Measurements from ENCODE around the gene GRIA4.

The GRIA4 gene

DNA sequence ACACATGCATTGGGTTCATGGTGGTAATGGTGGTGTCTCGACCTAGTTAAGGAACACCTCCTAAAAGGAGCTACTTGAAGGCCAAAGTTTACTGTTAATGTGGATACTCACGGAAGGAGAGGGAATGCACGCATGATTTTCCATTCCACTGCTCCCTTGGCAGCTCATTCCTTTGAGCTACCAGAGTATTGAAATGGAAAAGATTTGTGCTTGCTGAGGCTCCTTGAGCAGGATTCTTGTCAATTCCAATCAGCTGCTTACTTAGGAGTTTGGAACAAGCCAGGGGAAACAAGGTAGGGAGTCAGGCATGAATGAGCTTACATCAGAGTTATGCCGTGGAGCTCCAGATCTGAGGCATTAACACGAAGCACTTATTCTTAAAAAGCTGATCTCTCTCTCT is 108.8 kb downstream of the GRIA4 start:
- H3K9me3 ChIP-seq (ENCODE audit: control insufficient read depth, insufficient read depth, low read length) = no peaks in the 10 kb centered on the region
- no peaks in the 10 kb centered on the region for H3K27me3 ChIP-seq (ENCODE audit: control insufficient read depth, insufficient read depth, low read length)
- H3K27ac ChIP-seq (ENCODE audit: low read depth, low read length) = no peak overlapping the region
- no peak overlapping the region for H3K9ac ChIP-seq (ENCODE audit: low read depth, low read length)
- H3K4me1 ChIP-seq (ENCODE audit: control insufficient read depth, insufficient read depth, low read length) = peaks cover 10% of the 10 kb centered on the region; the same call in 1 of the 2 replicates
- H3K4me3 ChIP-seq (ENCODE audit: low read depth, low read length) = no peak overlapping the region
- H3K36me3 ChIP-seq (ENCODE audit: control insufficient read depth, insufficient read depth, low read length) = no peaks in the 10 kb centered on the region

DNA sequence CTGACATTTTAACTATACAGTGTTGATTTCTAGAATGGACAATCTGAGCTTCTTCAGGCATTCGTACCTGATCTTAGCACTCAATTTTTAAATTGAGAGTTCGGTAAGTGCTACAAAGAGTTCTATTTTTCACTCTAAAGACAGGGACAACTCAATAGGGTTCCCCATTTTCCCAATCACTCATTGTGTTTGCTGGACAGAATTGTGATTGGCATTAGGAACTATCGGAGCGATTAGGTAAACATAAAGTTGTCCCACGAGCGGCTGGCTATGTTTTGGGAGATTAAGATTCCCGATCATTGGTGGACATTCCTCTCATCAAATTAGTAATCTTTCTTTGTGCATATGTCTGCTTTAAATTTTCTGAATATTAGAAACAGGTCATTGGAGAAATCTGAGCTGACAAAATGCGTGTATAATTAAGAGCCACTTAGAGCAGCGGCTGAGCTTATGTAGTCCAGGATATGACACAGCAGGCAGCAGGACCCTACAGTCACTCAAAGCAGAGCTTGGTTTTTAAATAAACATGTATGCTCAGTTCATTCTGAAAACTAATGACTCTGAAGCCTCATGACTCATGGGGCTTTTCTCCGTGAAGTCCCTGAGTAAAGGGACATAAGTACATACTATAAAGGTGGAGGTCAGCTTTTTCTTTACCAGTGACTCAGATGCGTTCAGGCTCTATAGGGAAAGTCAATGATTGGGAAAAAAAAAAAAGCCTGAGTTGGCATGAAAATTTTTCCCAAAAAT is 109.4 kb downstream of the GRIA4 start:
- H3K36me3 ChIP-seq (ENCODE audit: control insufficient read depth, insufficient read depth, low read length) = no peaks in the 10 kb centered on the region
- H3K4me1 ChIP-seq (ENCODE audit: control insufficient read depth, insufficient read depth, low read length) = peaks cover 10% of the 10 kb centered on the region; the same call in 1 of the 2 replicates
- H3K9ac ChIP-seq (ENCODE audit: low read depth, low read length) = no peak overlapping the region
- no peaks in the 10 kb centered on the region for H3K9me3 ChIP-seq (ENCODE audit: control insufficient read depth, insufficient read depth, low read length)
- H3K27ac ChIP-seq (ENCODE audit: low read depth, low read length) = no peak overlapping the region
- no peaks in the 10 kb centered on the region for H3K27me3 ChIP-seq (ENCODE audit: control insufficient read depth, insufficient read depth, low read length)
- H3K4me3 ChIP-seq (ENCODE audit: low read depth, low read length) = no peak overlapping the region

DNA sequence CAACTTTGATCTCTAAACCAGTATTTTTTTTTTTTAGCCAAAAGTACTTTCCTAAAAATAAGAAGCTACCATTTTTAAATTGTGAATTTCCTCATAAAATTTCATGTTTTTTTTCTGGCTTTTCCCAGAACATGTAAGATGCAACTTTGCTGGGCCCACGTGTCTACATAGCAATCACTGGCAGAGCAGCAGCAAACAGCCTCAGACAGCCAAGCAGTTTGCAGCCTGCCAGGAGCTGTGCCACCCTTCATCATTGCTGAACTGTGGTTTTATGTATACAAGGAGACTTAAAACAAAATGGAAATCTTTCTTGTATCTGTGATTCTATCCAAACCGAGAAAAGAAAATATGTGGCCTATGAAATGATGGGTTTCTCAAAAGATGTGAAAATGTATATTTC is 110.2 kb downstream of the GRIA4 start:
- Histone ChIP-seq H3K27ac (ENCODE audit: low read depth, low read length) (no peak overlapping the region), H3K9ac (ENCODE audit: low read depth, low read length) (no peak overlapping the region), H3K4me1 (ENCODE audit: control insufficient read depth, insufficient read depth, low read length) (peaks cover 10% of the 10 kb centered on the region; the same call in 1 of the 2 replicates), H3K27me3 (ENCODE audit: control insufficient read depth, insufficient read depth, low read length) (no peaks in the 10 kb centered on the region), H3K9me3 (ENCODE audit: control insufficient read depth, insufficient read depth, low read length) (no peaks in the 10 kb centered on the region), H3K4me3 (ENCODE audit: low read depth, low read length) (no peak overlapping the region), H3K36me3 (ENCODE audit: control insufficient read depth, insufficient read depth, low read length) (no peaks in the 10 kb centered on the region)

DNA sequence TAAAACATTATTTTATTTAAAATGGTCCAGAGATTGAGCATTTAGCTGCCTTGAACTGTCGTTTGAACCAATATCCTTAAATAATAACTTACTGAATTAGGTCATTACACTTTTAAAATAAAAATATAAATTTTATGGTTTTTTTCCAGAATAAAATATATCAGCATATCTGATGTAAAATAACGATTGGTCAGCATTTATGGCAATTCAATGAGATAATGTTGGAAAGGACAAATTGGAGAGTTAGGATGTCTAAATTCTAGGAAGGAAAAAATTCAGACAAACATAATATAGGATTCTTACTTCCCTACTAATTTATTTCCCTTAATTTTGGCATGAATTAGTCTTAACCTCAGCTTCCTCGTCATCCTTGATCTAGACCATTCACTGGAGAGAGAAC is 113.4 kb downstream of the GRIA4 start:
- H3K27me3 ChIP-seq (ENCODE audit: control insufficient read depth, insufficient read depth, low read length) = no peaks in the 10 kb centered on the region
- H3K36me3 ChIP-seq (ENCODE audit: control insufficient read depth, insufficient read depth, low read length) = no peaks in the 10 kb centered on the region
- H3K27ac ChIP-seq (ENCODE audit: low read depth, low read length) = no peak overlapping the region
- H3K9me3 ChIP-seq (ENCODE audit: control insufficient read depth, insufficient read depth, low read length) = peaks cover 4% of the 10 kb centered on the region
- no peak overlapping the region for H3K4me3 ChIP-seq (ENCODE audit: low read depth, low read length)
- peaks cover 10% of the 10 kb centered on the region; the same call in 1 of the 2 replicates for H3K4me1 ChIP-seq (ENCODE audit: control insufficient read depth, insufficient read depth, low read length)
- H3K9ac ChIP-seq (ENCODE audit: low read depth, low read length) = no peak overlapping the region

DNA sequence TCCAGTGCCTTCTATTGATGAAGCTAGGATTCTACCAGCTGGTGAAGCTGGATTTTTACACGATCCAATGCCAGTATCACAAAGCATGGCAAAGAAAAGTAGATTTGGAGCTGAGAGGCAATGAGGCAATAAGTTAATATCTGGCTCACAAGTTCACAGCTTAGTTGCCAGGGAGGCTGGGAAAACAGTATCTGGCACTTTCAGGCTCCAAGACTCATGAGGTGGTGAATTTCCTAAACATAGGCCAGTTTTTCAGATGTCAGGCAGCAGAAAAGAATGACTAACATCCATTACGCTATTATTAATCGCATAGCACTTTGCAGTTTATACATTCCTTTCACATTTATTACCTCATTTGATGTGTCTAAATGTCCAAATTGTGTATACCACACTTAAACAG is 122.7 kb downstream of the GRIA4 start:
- Histone ChIP-seq H3K27ac (ENCODE audit: low read depth, low read length) (no peak overlapping the region), H3K36me3 (ENCODE audit: control insufficient read depth, insufficient read depth, low read length) (no peaks in the 10 kb centered on the region), H3K4me1 (ENCODE audit: control insufficient read depth, insufficient read depth, low read length) (no peaks in the 10 kb centered on the region), H3K4me3 (ENCODE audit: low read depth, low read length) (no peak overlapping the region), H3K9me3 (ENCODE audit: control insufficient read depth, insufficient read depth, low read length) (no peaks in the 10 kb centered on the region), H3K27me3 (ENCODE audit: control insufficient read depth, insufficient read depth, low read length) (no peaks in the 10 kb centered on the region), H3K9ac (ENCODE audit: low read depth, low read length) (no peak overlapping the region)

DNA sequence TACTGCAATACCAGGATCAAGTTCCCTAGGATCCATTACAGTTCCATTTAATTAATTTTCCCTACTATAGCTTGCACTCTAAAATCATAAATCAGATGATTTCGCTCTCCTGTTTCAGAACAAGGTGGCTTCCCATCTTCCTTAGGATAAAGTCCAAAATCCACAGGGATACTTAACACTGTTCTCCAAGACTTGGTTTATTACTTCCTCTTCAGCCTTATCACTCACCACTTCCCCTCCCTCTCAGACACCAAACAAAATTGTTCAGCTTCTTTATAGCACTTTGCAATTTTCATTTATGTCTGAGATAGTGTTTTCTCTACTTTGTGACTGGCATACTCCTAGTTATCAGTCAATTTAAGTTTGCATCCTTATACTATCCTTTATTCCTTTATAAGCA is 124.6 kb downstream of the GRIA4 start:
- no peaks in the 10 kb centered on the region for H3K9me3 ChIP-seq (ENCODE audit: control insufficient read depth, insufficient read depth, low read length)
- no peaks in the 10 kb centered on the region for H3K4me1 ChIP-seq (ENCODE audit: control insufficient read depth, insufficient read depth, low read length)
- no peaks in the 10 kb centered on the region for H3K27me3 ChIP-seq (ENCODE audit: control insufficient read depth, insufficient read depth, low read length)
- H3K4me3 ChIP-seq (ENCODE audit: low read depth, low read length) = no peak overlapping the region
- H3K36me3 ChIP-seq (ENCODE audit: control insufficient read depth, insufficient read depth, low read length) = no peaks in the 10 kb centered on the region
- no peak overlapping the region for H3K9ac ChIP-seq (ENCODE audit: low read depth, low read length)
- H3K27ac ChIP-seq (ENCODE audit: low read depth, low read length) = no peak overlapping the region

DNA sequence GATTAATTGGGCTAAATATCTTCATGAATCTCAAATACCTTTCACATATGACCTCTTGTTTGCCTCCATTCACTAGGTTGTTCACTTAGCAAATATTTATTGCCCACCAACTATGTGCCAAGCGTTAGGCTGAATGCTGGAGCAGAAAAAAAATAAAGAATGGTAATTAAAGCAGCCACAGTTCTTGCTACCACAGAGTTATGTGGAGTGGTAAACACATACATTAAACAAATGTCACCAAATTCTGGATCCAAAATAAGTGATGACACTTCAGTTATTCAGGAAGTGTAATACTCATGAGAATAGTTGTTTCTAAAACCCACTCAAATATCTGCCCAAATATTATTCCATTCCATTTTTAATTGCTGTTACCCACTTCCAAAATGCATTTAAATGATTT is 128.4 kb downstream of the GRIA4 start:
- no peak overlapping the region for H3K4me3 ChIP-seq (ENCODE audit: low read depth, low read length)
- H3K27me3 ChIP-seq (ENCODE audit: control insufficient read depth, insufficient read depth, low read length) = no peaks in the 10 kb centered on the region
- H3K27ac ChIP-seq (ENCODE audit: low read depth, low read length) = no peak overlapping the region
- peaks cover 4% of the 10 kb centered on the region for H3K4me1 ChIP-seq (ENCODE audit: control insufficient read depth, insufficient read depth, low read length)
- H3K36me3 ChIP-seq (ENCODE audit: control insufficient read depth, insufficient read depth, low read length) = no peaks in the 10 kb centered on the region
- H3K9ac ChIP-seq (ENCODE audit: low read depth, low read length) = no peak overlapping the region
- no peaks in the 10 kb centered on the region for H3K9me3 ChIP-seq (ENCODE audit: control insufficient read depth, insufficient read depth, low read length)

DNA sequence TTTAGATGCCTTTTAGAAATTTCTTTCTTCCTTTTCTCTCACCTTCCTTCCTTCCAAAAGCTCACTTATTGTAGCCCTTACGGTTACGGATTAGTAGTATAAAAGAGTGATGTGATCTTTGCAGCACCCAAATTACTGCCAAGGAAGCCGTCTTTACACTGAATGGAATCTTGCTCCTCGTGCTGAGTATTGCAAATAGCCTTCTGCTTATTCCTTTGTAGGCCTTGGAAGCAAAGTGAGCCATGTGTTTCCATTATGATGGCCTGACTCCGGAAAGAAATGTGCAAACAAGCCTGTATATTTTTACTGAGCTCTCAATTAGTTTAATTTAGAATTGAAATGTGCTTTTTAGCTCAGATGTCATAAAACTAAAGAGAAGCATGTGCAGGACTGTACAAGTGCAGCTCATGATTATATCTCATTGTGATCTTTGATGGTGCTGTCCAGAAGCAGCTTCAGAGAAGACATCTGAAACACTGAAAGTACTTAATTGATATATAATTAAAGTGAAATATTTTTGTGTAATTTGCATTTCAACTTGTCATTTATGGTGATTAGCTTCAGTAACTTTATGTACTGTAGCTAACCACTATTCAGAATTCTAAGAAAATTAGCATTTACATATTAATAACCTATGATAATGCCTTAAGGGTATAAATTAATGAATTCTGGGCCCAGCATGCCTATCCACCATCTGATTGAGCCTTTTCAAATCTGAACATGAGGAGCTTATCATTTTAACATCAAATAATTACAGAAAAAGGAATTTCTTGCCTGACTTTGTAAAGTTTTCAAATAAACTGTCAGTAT is 129.3 kb downstream of the GRIA4 start:
- H3K9ac ChIP-seq (ENCODE audit: low read depth, low read length) = no peak overlapping the region
- H3K4me1 ChIP-seq (ENCODE audit: control insufficient read depth, insufficient read depth, low read length) = peaks cover 9% of the 10 kb centered on the region
- H3K4me3 ChIP-seq (ENCODE audit: low read depth, low read length) = no peak overlapping the region
- H3K36me3 ChIP-seq (ENCODE audit: control insufficient read depth, insufficient read depth, low read length) = no peaks in the 10 kb centered on the region
- H3K27me3 ChIP-seq (ENCODE audit: control insufficient read depth, insufficient read depth, low read length) = no peaks in the 10 kb centered on the region
- H3K9me3 ChIP-seq (ENCODE audit: control insufficient read depth, insufficient read depth, low read length) = no peaks in the 10 kb centered on the region
- H3K27ac ChIP-seq (ENCODE audit: low read depth, low read length) = no peak overlapping the region

DNA sequence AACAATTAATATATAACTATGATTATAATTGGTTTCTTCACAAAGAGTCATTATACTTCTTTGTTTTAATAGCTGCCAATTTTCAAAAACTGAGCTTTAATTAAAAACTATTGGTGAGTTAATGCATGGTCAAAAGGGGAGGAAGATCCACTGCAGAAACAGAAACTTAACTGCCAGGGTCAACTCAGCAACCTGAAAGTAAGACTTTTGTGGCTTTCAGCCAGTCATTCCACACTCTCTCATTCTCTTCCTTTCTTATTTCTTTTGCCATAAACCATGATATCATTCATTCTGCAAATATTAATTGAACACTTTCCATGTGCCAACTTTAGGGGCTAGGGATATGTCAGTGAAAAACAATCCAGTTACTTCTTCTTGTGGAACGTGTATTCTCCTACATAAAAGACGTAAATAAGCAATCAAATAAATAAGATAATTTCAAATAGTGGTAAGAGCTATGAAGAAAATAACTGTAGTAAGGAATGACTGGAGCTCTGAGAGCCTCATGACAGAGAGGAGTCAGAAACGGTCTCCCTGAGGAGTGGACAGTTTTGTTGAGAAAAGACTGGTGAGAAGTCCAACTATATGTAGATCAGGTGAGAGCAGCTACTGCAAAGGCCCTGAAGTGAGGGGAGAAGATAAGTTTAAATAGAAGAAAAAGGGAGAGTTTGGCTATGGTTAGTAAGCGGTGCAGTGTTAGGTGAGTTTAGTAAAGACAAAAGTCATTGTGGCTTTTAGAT is 130.5 kb downstream of the GRIA4 start:
- Histone ChIP-seq H3K36me3 (ENCODE audit: control insufficient read depth, insufficient read depth, low read length) (no peaks in the 10 kb centered on the region), H3K4me1 (ENCODE audit: control insufficient read depth, insufficient read depth, low read length) (peaks cover 9% of the 10 kb centered on the region), H3K27ac (ENCODE audit: low read depth, low read length) (no peak overlapping the region), H3K9me3 (ENCODE audit: control insufficient read depth, insufficient read depth, low read length) (no peaks in the 10 kb centered on the region), H3K9ac (ENCODE audit: low read depth, low read length) (no peak overlapping the region), H3K27me3 (ENCODE audit: control insufficient read depth, insufficient read depth, low read length) (no peaks in the 10 kb centered on the region), H3K4me3 (ENCODE audit: low read depth, low read length) (no peak overlapping the region)

DNA sequence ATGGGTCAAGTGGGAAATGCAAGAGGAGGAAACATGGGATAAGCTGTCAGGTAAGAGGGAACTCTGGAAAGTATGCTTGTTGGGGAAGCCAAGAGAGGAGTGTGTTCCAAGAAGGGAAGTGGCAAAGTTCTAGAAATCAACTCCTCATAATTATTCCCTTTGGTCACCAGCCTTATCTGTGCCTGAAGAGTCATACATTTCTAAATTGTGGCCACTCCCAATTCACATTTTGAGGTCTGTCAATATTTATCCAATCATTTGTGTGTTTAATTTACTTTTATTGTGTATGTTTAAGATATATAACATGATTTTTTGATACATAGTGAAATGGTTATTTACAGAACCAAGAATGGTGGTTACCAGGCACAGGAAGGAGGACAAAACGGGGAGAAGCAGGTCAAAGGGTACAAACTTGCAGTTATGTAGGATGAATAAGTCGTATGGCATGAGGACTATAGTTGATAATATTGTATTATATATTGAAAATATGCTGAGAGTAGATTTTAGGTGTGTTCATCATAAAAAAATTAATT is 131.7 kb downstream of the GRIA4 start:
- H3K27ac ChIP-seq (ENCODE audit: low read depth, low read length) = no peak overlapping the region
- H3K9ac ChIP-seq (ENCODE audit: low read depth, low read length) = no peak overlapping the region
- peaks cover 9% of the 10 kb centered on the region for H3K4me1 ChIP-seq (ENCODE audit: control insufficient read depth, insufficient read depth, low read length)
- no peaks in the 10 kb centered on the region for H3K9me3 ChIP-seq (ENCODE audit: control insufficient read depth, insufficient read depth, low read length)
- no peaks in the 10 kb centered on the region for H3K36me3 ChIP-seq (ENCODE audit: control insufficient read depth, insufficient read depth, low read length)
- no peaks in the 10 kb centered on the region for H3K27me3 ChIP-seq (ENCODE audit: control insufficient read depth, insufficient read depth, low read length)
- no peak overlapping the region for H3K4me3 ChIP-seq (ENCODE audit: low read depth, low read length)
